GM13976 (cell line): ENCODE measurements around the gene CACNB2.

Experiments
- DNase-seq: peaks from one replicate; pipeline ENCODE4 v3.0.0; 2012; ENCODE audit warnings: low spot score
- CTCF ChIP-seq: IDR thresholded peaks from 2 replicates; pipeline ENCODE4 v1.5.1; 2012; ENCODE audit warnings: borderline replicate concordance, mild to moderate bottlenecking; ENCODE audit not compliant: insufficient read depth; ENCODE audit errors: extremely low read depth, missing control alignments, control extremely low read depth
- in situ Hi-C: fragments of 300-500 bp; cut with MboI; formaldehyde crosslinking; loops from one replicate; pipeline ENCODE4 v1.12.0; 2022; ENCODE audit warnings: low sequenced_read_pairs, mixed read lengths, inconsistent platforms; ENCODE audit not compliant: unreplicated experiment

The CACNB2 gene

GRCh38 chr10:18421726-18422293, 281.6 kb downstream of the CACNB2 start:
- TF ChIP-seq CTCF: no peak
- in situ Hi-C loops: no loop called here
- no peak for DNase-seq

- in situ Hi-C loops: no loop called here
- no peak for DNase-seq
- no peak for TF ChIP-seq CTCF
These were observed 282.9 kb downstream of the CACNB2 start for GRCh38 chr10:18423058-18423637.

GRCh38 chr10:18424200-18424599, 284.0 kb downstream of the CACNB2 start:
- in situ Hi-C loops: no loop called here
- DNase-seq: no peak
- TF ChIP-seq CTCF: no peak

GRCh38 chr10:18429335-18429734, 289.1 kb downstream of the CACNB2 start:
- in situ Hi-C loops: no loop called here
- TF ChIP-seq CTCF: no peak
- DNase-seq: no peak

GRCh38 chr10:18436902-18437301, 296.7 kb downstream of the CACNB2 start:
- in situ Hi-C loops: no loop called here
- no peak for TF ChIP-seq CTCF
- no peak for DNase-seq

- TF ChIP-seq CTCF: no peak
- DNase-seq: no peak
These were observed 297.3 kb downstream of the CACNB2 start for GRCh38 chr10:18437486-18437885.

More at GRCh38 chr10:18437486-18437885, 297.3 kb downstream of the CACNB2 start:
- in situ Hi-C loops: no loop called here
